ENCODE measurements around the gene FBN2.

Gene FBN2

GRCh38 chr5:128290152-128290858, 247.7 kb downstream of the FBN2 start:
- no peak for DNase-seq

- DNase-seq = no peak
Observed at GRCh38 chr5:128287740-128288139, 250.3 kb downstream of the FBN2 start.

- DNase-seq = no peak
Observed at GRCh38 chr5:128284236-128284635, 253.8 kb downstream of the FBN2 start.

- no peak for DNase-seq
Observed at GRCh38 chr5:128279345-128279744, 258.7 kb downstream of the FBN2 start.

- no peak for DNase-seq
Observed at GRCh38 chr5:128276537-128277216, 261.4 kb downstream of the FBN2 start.

GRCh38 chr5:128274441-128274840, 263.6 kb downstream of the FBN2 start:
- DNase-seq = no peak

- no peak for DNase-seq
Observed at GRCh38 chr5:128273736-128274135, 264.3 kb downstream of the FBN2 start.

GRCh38 chr5:128271859-128272464, 266.1 kb downstream of the FBN2 start:
- DNase-seq = peak in 1 of 5 experiments; percentile 1

GRCh38 chr5:128271071-128271470, 267.0 kb downstream of the FBN2 start:
- no peak for DNase-seq

- no peak for DNase-seq
Observed at GRCh38 chr5:128264564-128265360, 273.3 kb downstream of the FBN2 start.

- no peak for DNase-seq
Observed at GRCh38 chr5:128263357-128263756, 274.7 kb downstream of the FBN2 start.

- DNase-seq = no peak
Observed at GRCh38 chr5:128262911-128263310, 275.1 kb downstream of the FBN2 start.

- no peak for DNase-seq
Observed at GRCh38 chr5:128259607-128260021, 278.4 kb downstream of the FBN2 start.

- no peak for DNase-seq
Observed at GRCh38 chr5:128258372-128258771, 279.7 kb downstream of the FBN2 start.

GRCh38 chr5:128257076-128257475, 281.0 kb downstream of the FBN2 start:
- no peak for DNase-seq

- DNase-seq = no peak
Observed at GRCh38 chr5:128254789-128255188, 283.3 kb downstream of the FBN2 start.

- DNase-seq = no peak
Observed at GRCh38 chr5:128253880-128254279, 284.2 kb downstream of the FBN2 start.

GRCh38 chr5:128253161-128253560, 284.9 kb downstream of the FBN2 start:
- no peak for DNase-seq

GRCh38 chr5:128252756-128253155, 285.3 kb downstream of the FBN2 start:
- no peak for DNase-seq

- DNase-seq = no peak
Observed at GRCh38 chr5:128252196-128252595, 285.8 kb downstream of the FBN2 start.

GRCh38 chr5:128245974-128246373, 292.1 kb downstream of the FBN2 start:
- no peak for DNase-seq

GRCh38 chr5:128243958-128244582, 294.0 kb downstream of the FBN2 start:
- DNase-seq = no peak
